HepG2 (cell line): ENCODE data around the gene SLC9A9.

Experiments used
- BCL6 ChIP-seq: IDR thresholded peaks from 2 replicates; pipeline ENCODE4 v1.6.1; 2016; ENCODE audit warnings: missing genetic modification reagents, missing compliant biosample characterization
- GATA4 ChIP-seq: sonication (generic); IDR thresholded peaks from 2 replicates; pipeline ENCODE4 v1.6.1; 2016; ENCODE audit warnings: antibody characterized with exemption, low read depth, borderline replicate concordance
- HES4 ChIP-seq: sonication (generic); formaldehyde crosslinking; IDR thresholded peaks from 2 replicates; pipeline ENCODE4 v1.9.0; 2021; ENCODE audit warnings: mild to moderate bottlenecking, missing genetic modification reagents, borderline replicate concordance
- HNF4A ChIP-seq: sonication (generic); formaldehyde crosslinking; IDR thresholded peaks from 2 replicates; pipeline ENCODE4 v1.4.0; 2020; ENCODE audit warnings: missing genetic modification reagents
- HNF4G ChIP-seq, 2 experiments: sonication (generic) in 1 of 2; formaldehyde crosslinking in 1 of 2; IDR thresholded peaks; 2 replicates each; pipeline versions ENCODE4 v1.4.0 to v1.6.1; 2011 to 2020; ENCODE audit warnings: borderline replicate concordance in 2 of 2, low read depth in 2 of 2, mild to moderate bottlenecking in 2 of 2, low read length in 1 of 2, missing genetic modification reagents in 1 of 2, moderate library complexity in 1 of 2
- HNRNPLL ChIP-seq: fragments of 200-400 bp; formaldehyde crosslinking; IDR thresholded peaks from 2 replicates; pipeline ENCODE4 v1.6.1; 2017; ENCODE audit warnings: mild to moderate bottlenecking, low read depth, low read length; ENCODE audit not compliant: poor library complexity, severe bottlenecking
- RFX5 ChIP-seq: IDR thresholded peaks from 2 replicates; pipeline ENCODE4 v1.6.1; 2011; ENCODE audit warnings: low read depth, low read length, improper control_type of control experiment
- SIN3A ChIP-seq: IDR thresholded peaks from 2 replicates; pipeline ENCODE4 v1.6.1; 2011; ENCODE audit warnings: low read depth, mild to moderate bottlenecking, control low read depth, low read length, borderline replicate concordance
- SP1 ChIP-seq, 2 experiments: fragments of 450-650 bp in 1 of 2; sonication (generic) in 1 of 2; formaldehyde crosslinking in 1 of 2; IDR thresholded peaks; 2 replicates each; pipeline versions ENCODE4 v1.4.0 to v1.6.1; 2016 to 2020; ENCODE audit warnings: missing genetic modification reagents in 1 of 2
- ZNF10 ChIP-seq: sonication (generic); formaldehyde crosslinking; IDR thresholded peaks from 2 replicates; pipeline ENCODE4 v1.4.0; 2020; ENCODE audit warnings: mild to moderate bottlenecking, low read depth, missing genetic modification reagents, borderline replicate concordance
- ZNF256 ChIP-seq: sonication (generic); formaldehyde crosslinking; conservative IDR thresholded peaks from 2 replicates; pipeline ENCODE4 v1.4.0; 2020; ENCODE audit warnings: missing genetic modification reagents
- ZNF317 ChIP-seq: sonication (generic); formaldehyde crosslinking; IDR thresholded peaks from 2 replicates; pipeline ENCODE4 v1.5.0; 2020; ENCODE audit warnings: mild to moderate bottlenecking, missing genetic modification reagents
- TF ChIP-seq, protein P1 (sequence below): sonication (generic); formaldehyde crosslinking; IDR thresholded peaks from 2 replicates; pipeline ENCODE4 v1.5.0; 2020; ENCODE audit warnings: mild to moderate bottlenecking, missing genetic modification reagents, moderate library complexity
- TF ChIP-seq, protein P2 (sequence below): sonication (generic); formaldehyde crosslinking; IDR thresholded peaks from 2 replicates; pipeline ENCODE4 v1.5.1; 2020; ENCODE audit warnings: missing genetic modification reagents, mild to moderate bottlenecking, borderline replicate concordance

DNA sequence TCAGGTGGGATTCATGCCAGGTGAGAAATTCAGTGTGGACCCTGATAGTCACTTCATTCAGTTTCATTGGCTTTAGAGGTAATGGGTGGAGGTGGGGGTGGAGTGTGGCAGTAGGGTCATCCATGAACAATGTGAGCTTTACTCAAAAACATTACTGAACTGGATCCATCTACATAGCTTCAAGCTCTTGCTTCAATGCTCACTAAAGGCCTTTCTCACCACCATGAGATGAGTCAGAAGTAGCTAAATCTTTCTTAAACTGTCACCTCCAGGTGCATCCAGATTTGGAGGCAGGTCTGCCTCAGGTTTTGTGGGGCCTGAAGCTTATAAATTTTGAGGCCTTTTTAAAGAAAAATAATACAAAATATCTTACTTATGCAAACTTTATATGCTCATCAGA lies 365.1 kb downstream of the SLC9A9 start:
- no peak for TF ChIP-seq ZNF10 (CRISPR knock-in tag)
- TF ChIP-seq BCL6 (CRISPR knock-in tag) = no peak
- no peak for TF ChIP-seq SP1 (IDR thresholded peaks at IDR 0.05)
- TF ChIP-seq SP1 (CRISPR knock-in tag; IDR thresholded peaks at IDR 0.05) = no peak
- TF ChIP-seq ZNF317 (CRISPR knock-in tag) = no peak
- TF ChIP-seq SIN3A = no peak
- TF ChIP-seq RFX5 = no peak
- no peak for TF ChIP-seq HNF4G (IDR thresholded peaks at IDR 0.05; ENCODE audit: borderline replicate concordance, low read depth, low read length)
- TF ChIP-seq HNF4G (CRISPR knock-in tag; IDR thresholded peaks at IDR 0.05; ENCODE audit: borderline replicate concordance, low read depth) = no peak
- no peak for TF ChIP-seq GATA4
- no peak for TF ChIP-seq HNRNPLL
- no peak for TF ChIP-seq HES4 (CRISPR knock-in tag)
- TF ChIP-seq, protein P1, sequence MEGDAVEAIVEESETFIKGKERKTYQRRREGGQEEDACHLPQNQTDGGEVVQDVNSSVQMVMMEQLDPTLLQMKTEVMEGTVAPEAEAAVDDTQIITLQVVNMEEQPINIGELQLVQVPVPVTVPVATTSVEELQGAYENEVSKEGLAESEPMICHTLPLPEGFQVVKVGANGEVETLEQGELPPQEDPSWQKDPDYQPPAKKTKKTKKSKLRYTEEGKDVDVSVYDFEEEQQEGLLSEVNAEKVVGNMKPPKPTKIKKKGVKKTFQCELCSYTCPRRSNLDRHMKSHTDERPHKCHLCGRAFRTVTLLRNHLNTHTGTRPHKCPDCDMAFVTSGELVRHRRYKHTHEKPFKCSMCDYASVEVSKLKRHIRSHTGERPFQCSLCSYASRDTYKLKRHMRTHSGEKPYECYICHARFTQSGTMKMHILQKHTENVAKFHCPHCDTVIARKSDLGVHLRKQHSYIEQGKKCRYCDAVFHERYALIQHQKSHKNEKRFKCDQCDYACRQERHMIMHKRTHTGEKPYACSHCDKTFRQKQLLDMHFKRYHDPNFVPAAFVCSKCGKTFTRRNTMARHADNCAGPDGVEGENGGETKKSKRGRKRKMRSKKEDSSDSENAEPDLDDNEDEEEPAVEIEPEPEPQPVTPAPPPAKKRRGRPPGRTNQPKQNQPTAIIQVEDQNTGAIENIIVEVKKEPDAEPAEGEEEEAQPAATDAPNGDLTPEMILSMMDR (CRISPR knock-in tag) = no peak
- no peak for TF ChIP-seq HNF4A
- TF ChIP-seq, protein P2, sequence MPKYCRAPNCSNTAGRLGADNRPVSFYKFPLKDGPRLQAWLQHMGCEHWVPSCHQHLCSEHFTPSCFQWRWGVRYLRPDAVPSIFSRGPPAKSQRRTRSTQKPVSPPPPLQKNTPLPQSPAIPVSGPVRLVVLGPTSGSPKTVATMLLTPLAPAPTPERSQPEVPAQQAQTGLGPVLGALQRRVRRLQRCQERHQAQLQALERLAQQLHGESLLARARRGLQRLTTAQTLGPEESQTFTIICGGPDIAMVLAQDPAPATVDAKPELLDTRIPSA (CRISPR knock-in tag) = no peak
- no peak for TF ChIP-seq ZNF256 (CRISPR knock-in tag)
